Measurements from ENCODE around the gene PPFIBP1. TPM values are rescaled to one million over a fixed set of nuclear protein-coding genes. Genes with fewer than 3 reads are reported as not detected.

The PPFIBP1 gene
- total and polyA plus RNA-seq, 9 of the 15 experiments (the other 6 are each of a cell fraction or from before 2014, with no cell fraction given): 0.46 to 3.5 (median 1.8) TPM

GRCh38 chr12:27696864-27697564 lies 173.0 kb downstream of the PPFIBP1 start:
- H3K9me3 ChIP-seq (replicated peaks; ENCODE audit: control insufficient read depth, insufficient read depth, low read depth, low read length): no peaks in the 10 kb centered on the region
- in situ Hi-C loops (cut with MboI) (no loop called here), intact Hi-C loops (cut with micrococcal nuclease) (no loop called here)
- no peaks in the 10 kb centered on the region for H3K79me2 ChIP-seq (ENCODE audit: control insufficient read depth, insufficient read depth, low read length)
- H2AFZ ChIP-seq (ENCODE audit: low read depth, low read length): no peak overlapping the region
- DNase-seq (ENCODE audit: extremely low read depth in 1 of 4, low spot score in 3 of 4) (no peak), FAIRE-seq (no peak), ATAC-seq (no peak)
- peaks cover 16 to 23% of the 10 kb centered on the region in 2 experiments for H3K27me3 ChIP-seq (ENCODE audit: control insufficient read depth in 2 of 2, insufficient read depth in 2 of 2, low read length in 2 of 2)
- H3K4me2 ChIP-seq (ENCODE audit: insufficient read depth, low read length): no peak overlapping the region
- H3K9me1 ChIP-seq (ENCODE audit: control insufficient read depth, insufficient read depth, low read length): no peaks in the 10 kb centered on the region
- no peaks in the 10 kb centered on the region for H3K4me1 ChIP-seq (replicated peaks in 1 of 2; ENCODE audit: control insufficient read depth in 2 of 2, insufficient read depth in 2 of 2, low read length in 2 of 2)
- no TSS peak for BruUV-seq (replicated peaks)
- ChIA-PET POLR2A (interaction anchor here (0.7 kb wide), 1 partner anchor 17 kb away, joined by 3 read pairs; no protein-coding TSS in a partner anchor), CTCF (ENCODE audit: low intra/inter-chr PET ratio) (no interaction called here)
- H3K36me3 ChIP-seq (ENCODE audit: control insufficient read depth, insufficient read depth, low read length): no peaks in the 10 kb centered on the region
- WGBS (ENCODE audit: insufficient coverage, low coverage, missing lambda C conversion rate): 7% methylated on average over 3 of the region's 3 CpGs
- no peak overlapping the region for H3K4me3 ChIP-seq
- H3K27ac ChIP-seq (ENCODE audit: extremely low read depth, low read depth, low read length): no peak overlapping the region
- no peaks in the 10 kb centered on the region; the same call in 1 of the 2 replicates for H4K20me1 ChIP-seq (replicated peaks; ENCODE audit: control insufficient read depth, insufficient read depth, low read length)
- no peak overlapping the region for H3K9ac ChIP-seq (ENCODE audit: insufficient read depth in 1 of 2, low read depth in 2 of 2, low read length in 2 of 2)
- TF ChIP-seq FOXM1 (IDR thresholded peaks at IDR 0.05; ENCODE audit: low read depth) (no peak), FOXM1 (CRISPR knock-in tag; IDR thresholded peaks at IDR 0.05; ENCODE audit: low read depth) (no peak), EP300 (IDR thresholded peaks at IDR 0.05; ENCODE audit: low read length) (no peak), NR0B1 (IDR thresholded peaks at IDR 0.05; ENCODE audit: partially characterized antibody) (no peak), CUX1 (CRISPR knock-in tag; IDR thresholded peaks at IDR 0.05) (no peak), KLF1 (tag; IDR thresholded peaks at IDR 0.05) (no peak), ETS2 (tag; IDR thresholded peaks at IDR 0.05; ENCODE audit: borderline replicate concordance, poor library complexity, severe bottlenecking) (no peak), GABPB1 (CRISPR knock-in tag; IDR thresholded peaks at IDR 0.05) (no peak), NR2F6 (CRISPR knock-in tag; IDR thresholded peaks at IDR 0.05) (no peak), ZNF449 (CRISPR knock-in tag; IDR thresholded peaks at IDR 0.05) (no peak), MTA3 (IDR thresholded peaks at IDR 0.05; ENCODE audit: borderline replicate concordance) (no peak), MECOM (CRISPR knock-in tag; IDR thresholded peaks at IDR 0.05) (no peak), RFX5 (IDR thresholded peaks at IDR 0.05; ENCODE audit: low read depth, low read length) (no peak)

All from K562 (cell line).